Tibial artery (tissue), 4 donors: ENCODE results near the gene RBM10.

Experiments used
- DNase-seq, 2 donors: peaks; one replicate each; pipeline ENCODE4 v3.0.0-alpha.2; 2019
- H3K27ac ChIP-seq, 2 donors: fragments of 200-600 bp; sonication (generic) in 1 of 2; 1 replicate in 1 of 2; 2 replicates in 1 of 2; pipeline ENCODE4 v1.5.1; 2018 to 2019; ENCODE audit warnings: mild to moderate bottlenecking in 1 of 2
- H3K27me3 ChIP-seq, 2 donors: fragments of 200-600 bp; sonication (generic) in 1 of 2; one replicate each; pipeline versions ENCODE4 v1.5.1 to v1.6.0; 2016 to 2019
- H3K36me3 ChIP-seq, 3 donors: fragments of 200-600 bp; sonication (generic) in 2 of 3; one replicate each; pipeline ENCODE4 v1.5.1; 2016 to 2019; ENCODE audit warnings: mild to moderate bottlenecking in 2 of 3
- H3K4me1 ChIP-seq, 4 donors: fragments of 200-600 bp; sonication (generic) in 2 of 4; 1 replicate in 3 of 4; 2 replicates in 1 of 4; pipeline ENCODE4 v1.5.1; 2016 to 2019
- H3K4me3 ChIP-seq, 2 donors: fragments of 200-600 bp; sonication (generic) in 1 of 2; 1 replicate in 1 of 2; 2 replicates in 1 of 2; pipeline ENCODE4 v1.5.1; 2018 to 2019; ENCODE audit warnings: mild to moderate bottlenecking in 2 of 2
- H3K9me3 ChIP-seq, 3 donors: fragments of 200-600 bp; sonication (generic) in 1 of 3; one replicate each; pipeline ENCODE4 v1.5.1; 2016 to 2019
- CTCF ChIP-seq, 2 experiments: fragments of 200-600 bp in 1 of 2; fragments of 450-650 bp in 1 of 2; IDR thresholded peaks; one replicate each; pipeline ENCODE4 v1.5.1; 2017 to 2019; ENCODE audit warnings: antibody characterized with exemption in 2 of 2, mild to moderate bottlenecking in 1 of 2, moderate library complexity in 1 of 2
- intact Hi-C: fragments of 100-400 bp; cut with DNase I; formaldehyde crosslinking; loops from one replicate; pipeline ENCODE4 v1.15.0; 2023; ENCODE audit warnings: low total_unique reads

Gene RBM10

GRCh38 chrX:47158781-47159180 is 13.8 kb downstream of the RBM10 start:
- no peaks in the 10 kb centered on the region for H3K27me3 ChIP-seq
- no peak overlapping the region for H3K4me3 ChIP-seq
- TF ChIP-seq CTCF (IDR thresholded peaks at IDR 0.05): no peak
- H3K4me1 ChIP-seq: no peaks in the 10 kb centered on the region
- no peaks in the 10 kb centered on the region for H3K9me3 ChIP-seq
- no peak overlapping the region for H3K27ac ChIP-seq
- intact Hi-C loops: no loop called here
- no peak for DNase-seq
- peaks cover 0 to 15% (median 4%) of the 10 kb centered on the region in 3 donors for H3K36me3 ChIP-seq

- no peaks in the 10 kb centered on the region for H3K27me3 ChIP-seq
- peaks cover 0 to 15% (median 0%) of the 10 kb centered on the region in 3 donors for H3K36me3 ChIP-seq
- no peaks in the 10 kb centered on the region for H3K9me3 ChIP-seq
- H3K27ac ChIP-seq: no peak overlapping the region
- TF ChIP-seq CTCF (IDR thresholded peaks at IDR 0.05): no peak
- DNase-seq: no peak
- H3K4me3 ChIP-seq: no peak overlapping the region
- intact Hi-C loops: no loop called here
- no peaks in the 10 kb centered on the region for H3K4me1 ChIP-seq
Measured at GRCh38 chrX:47160781-47161180, 15.8 kb downstream of the RBM10 start.

GRCh38 chrX:47162927-47163583 is 18.0 kb downstream of the RBM10 start:
- intact Hi-C loops: no loop called here
- no peaks in the 10 kb centered on the region for H3K4me1 ChIP-seq
- no peak overlapping the region for H3K4me3 ChIP-seq
- H3K27ac ChIP-seq: no peak overlapping the region
- H3K9me3 ChIP-seq: no peaks in the 10 kb centered on the region
- no peak for TF ChIP-seq CTCF (IDR thresholded peaks at IDR 0.05)
- H3K36me3 ChIP-seq: peaks cover 0 to 5% (median 0%) of the 10 kb centered on the region in 3 donors
- H3K27me3 ChIP-seq: no peaks in the 10 kb centered on the region
- no peak for DNase-seq

GRCh38 chrX:47164420-47164819 is 19.4 kb downstream of the RBM10 start:
- Histone ChIP-seq H3K4me3 (no peak overlapping the region), H3K4me1 (no peaks in the 10 kb centered on the region), H3K27ac (no peak overlapping the region), H3K9me3 (no peaks in the 10 kb centered on the region), H3K27me3 (no peaks in the 10 kb centered on the region), H3K36me3 (peaks cover 0 to 8% (median 5%) of the 10 kb centered on the region in 3 donors)
- TF ChIP-seq CTCF (IDR thresholded peaks at IDR 0.05): no peak
- intact Hi-C loops: no loop called here
- no peak for DNase-seq

GRCh38 chrX:47166126-47166525 is 21.1 kb downstream of the RBM10 start:
- H3K9me3 ChIP-seq: no peaks in the 10 kb centered on the region
- no peak overlapping the region for H3K27ac ChIP-seq
- no peak for DNase-seq
- no peaks in the 10 kb centered on the region for H3K27me3 ChIP-seq
- TF ChIP-seq CTCF (IDR thresholded peaks at IDR 0.05): no peak
- no peaks in the 10 kb centered on the region for H3K4me1 ChIP-seq
- peaks cover 5 to 25% (median 22%) of the 10 kb centered on the region in 3 donors for H3K36me3 ChIP-seq
- intact Hi-C loops: no loop called here
- H3K4me3 ChIP-seq: no peak overlapping the region
